ENCODE results near the gene EVI5L. TPM values are rescaled to one million over a fixed set of nuclear protein-coding genes. Genes with fewer than 3 reads are reported as not detected.

EVI5L gene
- total RNA-seq, 1 donor from 2014 or later: 15.5 TPM

GRCh38 chr19:7832781-7833180, 2.8 kb downstream of the EVI5L start:
- Histone ChIP-seq H3K4me3 (no peak overlapping the region), H3K27ac (peak overlapping the region; percentile 48), H3K9me3 (no peaks in the 10 kb centered on the region), H3K27me3 (no peaks in the 10 kb centered on the region), H3K36me3 (no peaks in the 10 kb centered on the region), H3K4me1 (peaks cover 9% of the 10 kb centered on the region)
- DNase-seq (no peak), ATAC-seq (no peak)
- intact Hi-C loops (cut with DNase I): no loop called here
- TF ChIP-seq, protein P1, sequence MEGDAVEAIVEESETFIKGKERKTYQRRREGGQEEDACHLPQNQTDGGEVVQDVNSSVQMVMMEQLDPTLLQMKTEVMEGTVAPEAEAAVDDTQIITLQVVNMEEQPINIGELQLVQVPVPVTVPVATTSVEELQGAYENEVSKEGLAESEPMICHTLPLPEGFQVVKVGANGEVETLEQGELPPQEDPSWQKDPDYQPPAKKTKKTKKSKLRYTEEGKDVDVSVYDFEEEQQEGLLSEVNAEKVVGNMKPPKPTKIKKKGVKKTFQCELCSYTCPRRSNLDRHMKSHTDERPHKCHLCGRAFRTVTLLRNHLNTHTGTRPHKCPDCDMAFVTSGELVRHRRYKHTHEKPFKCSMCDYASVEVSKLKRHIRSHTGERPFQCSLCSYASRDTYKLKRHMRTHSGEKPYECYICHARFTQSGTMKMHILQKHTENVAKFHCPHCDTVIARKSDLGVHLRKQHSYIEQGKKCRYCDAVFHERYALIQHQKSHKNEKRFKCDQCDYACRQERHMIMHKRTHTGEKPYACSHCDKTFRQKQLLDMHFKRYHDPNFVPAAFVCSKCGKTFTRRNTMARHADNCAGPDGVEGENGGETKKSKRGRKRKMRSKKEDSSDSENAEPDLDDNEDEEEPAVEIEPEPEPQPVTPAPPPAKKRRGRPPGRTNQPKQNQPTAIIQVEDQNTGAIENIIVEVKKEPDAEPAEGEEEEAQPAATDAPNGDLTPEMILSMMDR (IDR thresholded peaks at IDR 0.05): no peak

GRCh38 chr19:7833225-7834099, 3.4 kb downstream of the EVI5L start:
- H3K36me3 ChIP-seq: no peaks in the 10 kb centered on the region
- peak overlapping the region; percentile 48 for H3K27ac ChIP-seq
- H3K9me3 ChIP-seq: no peaks in the 10 kb centered on the region
- intact Hi-C loops (cut with DNase I): no loop called here
- no peak overlapping the region for H3K4me3 ChIP-seq
- TF ChIP-seq, protein P1 (IDR thresholded peaks at IDR 0.05): no peak
- DNase-seq: peak; percentile 93
- ATAC-seq: peak; percentile 39
- peaks cover 9% of the 10 kb centered on the region for H3K4me1 ChIP-seq
- no peaks in the 10 kb centered on the region for H3K27me3 ChIP-seq

DNA sequence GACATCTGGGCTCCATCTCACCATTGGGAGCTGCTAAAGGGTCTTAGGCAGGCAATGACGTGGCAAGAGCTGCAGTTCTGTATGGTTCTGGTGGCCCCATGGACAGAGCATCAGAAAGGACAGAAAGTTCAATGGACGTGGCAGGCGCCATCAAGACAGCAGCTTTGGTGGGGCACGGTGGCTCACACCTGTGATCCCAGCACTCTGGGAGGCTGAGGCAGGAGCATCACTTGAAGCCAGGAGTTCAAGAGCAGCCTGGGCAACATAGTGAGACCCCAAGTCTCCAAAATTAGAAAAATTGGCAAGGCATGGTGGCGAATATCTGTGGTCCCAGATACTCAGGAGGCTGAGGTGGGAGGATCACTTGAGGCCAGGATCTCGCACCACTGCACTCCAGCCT, 9.5 kb downstream of the EVI5L start:
- Histone ChIP-seq H3K27me3 (no peaks in the 10 kb centered on the region), H3K36me3 (no peaks in the 10 kb centered on the region), H3K4me1 (no peaks in the 10 kb centered on the region), H3K9me3 (no peaks in the 10 kb centered on the region), H3K27ac (no peak overlapping the region), H3K4me3 (no peak overlapping the region)
- ATAC-seq (no peak), DNase-seq (no peak)
- intact Hi-C loops (cut with DNase I): no loop called here
- TF ChIP-seq, protein P1 (IDR thresholded peaks at IDR 0.05): no peak

GRCh38 chr19:7840629-7841028, 10.6 kb downstream of the EVI5L start:
- Histone ChIP-seq H3K4me3 (no peak overlapping the region), H3K36me3 (no peaks in the 10 kb centered on the region), H3K4me1 (no peaks in the 10 kb centered on the region), H3K27me3 (no peaks in the 10 kb centered on the region), H3K27ac (no peak overlapping the region), H3K9me3 (no peaks in the 10 kb centered on the region)
- TF ChIP-seq, protein P1 (IDR thresholded peaks at IDR 0.05): no peak
- intact Hi-C loops (cut with DNase I): no loop called here
- no peak for ATAC-seq
- DNase-seq: no peak

DNA sequence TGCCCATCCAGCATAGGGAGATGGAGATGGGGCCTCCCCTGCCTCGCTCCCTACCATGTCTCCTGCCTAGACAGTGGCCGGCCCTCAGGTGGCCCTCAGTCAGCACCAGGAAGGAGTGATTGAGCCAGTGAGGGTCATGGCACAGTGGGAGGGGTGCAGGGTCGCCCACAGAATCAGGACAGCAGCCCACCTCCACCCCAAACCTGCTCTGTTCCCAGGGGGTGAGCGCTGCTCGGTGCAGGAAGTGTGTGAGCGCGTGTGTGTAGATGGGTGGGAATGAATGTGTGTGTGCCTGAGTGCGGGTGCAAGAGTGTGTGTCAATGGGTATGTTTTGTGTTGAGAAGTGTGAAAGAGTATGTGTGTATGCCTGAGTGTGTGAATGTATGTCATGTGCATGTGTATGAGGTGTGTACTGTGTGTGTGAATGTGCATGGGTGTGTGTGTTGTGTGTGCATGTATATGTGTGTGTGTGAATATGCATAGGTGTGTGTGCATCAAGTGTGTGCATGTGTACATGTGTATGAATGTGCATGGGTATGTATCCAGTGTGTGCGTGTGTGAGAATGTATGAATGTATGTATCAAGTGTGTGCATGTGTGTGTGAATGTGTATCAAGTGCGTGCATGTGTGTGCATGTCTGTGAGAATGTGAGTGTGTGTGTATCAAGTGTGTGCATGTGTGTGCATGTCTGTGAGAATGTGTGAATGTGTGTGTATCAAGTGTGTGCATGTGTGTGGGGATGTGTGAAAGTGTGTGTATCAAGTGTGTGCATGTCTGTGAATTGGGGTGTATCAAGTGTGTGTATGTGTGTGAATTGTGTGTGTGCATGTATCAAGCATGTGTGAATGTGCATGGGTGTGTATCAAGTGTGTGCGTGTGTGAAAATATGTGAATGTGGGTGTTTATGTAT, 12.0 kb downstream of the EVI5L start:
- DNase-seq: no peak
- Histone ChIP-seq H3K4me1 (no peaks in the 10 kb centered on the region), H3K9me3 (no peaks in the 10 kb centered on the region), H3K36me3 (no peaks in the 10 kb centered on the region), H3K4me3 (no peak overlapping the region), H3K27ac (no peak overlapping the region), H3K27me3 (no peaks in the 10 kb centered on the region)
- TF ChIP-seq, protein P1 (IDR thresholded peaks at IDR 0.05): no peak
- intact Hi-C loops (cut with DNase I): no loop called here
- ATAC-seq: no peak
